ENCODE measurements around the gene NES. TPM values are rescaled to one million over a fixed set of nuclear protein-coding genes. Genes with fewer than 3 reads are reported as not detected.
A peak's percentile ranks its signal among the peaks of the same experiment; 100 is the strongest.

NES gene
- polyA plus RNA-seq, 1 of the 3 experiments (the other 2 are of a cell fraction), result 15.8 TPM

- Histone ChIP-seq H3K36me3 (replicated peaks in 1 of 2; ENCODE audit: control insufficient read depth in 1 of 2, insufficient read depth in 2 of 2, low read length in 1 of 2) (peaks cover 0 to 18% of the 10 kb centered on the region in 2 experiments), H3K4me2 (peak overlapping the region; percentile 89; the same call in 1 of the 2 replicates), H4K20me1 (ENCODE audit: insufficient read depth) (no peaks in the 10 kb centered on the region), H3K4me1 (ENCODE audit: control insufficient read depth in 1 of 2, insufficient read depth in 2 of 2, low read depth in 1 of 2, low read length in 1 of 2) (peaks cover 52 to 75% of the 10 kb centered on the region in 2 experiments), H3K9ac (no peak overlapping the region), H3K9me3 (no peaks in the 10 kb centered on the region), H3F3A (replicated peaks; ENCODE audit: insufficient read depth) (peaks cover 20% of the 10 kb centered on the region), H2AFZ (ENCODE audit: low read depth) (no peak overlapping the region), H3K79me2 (ENCODE audit: insufficient read depth) (no peaks in the 10 kb centered on the region), H3K4me3 (ENCODE audit: low read depth in 2 of 2, low read length in 1 of 2) (peak overlapping the region in 1 of 2 experiments; percentile 54; a peak in 2 of 4 replicates), H3K9me2 (no peaks in the 10 kb centered on the region), H3K27me3 (ENCODE audit: insufficient read depth) (no peaks in the 10 kb centered on the region), H3K27ac (ENCODE audit: low read depth in 2 of 2, low read length in 1 of 2) (peak overlapping the region in 1 of 2 experiments; percentile 98; a peak in 2 of 4 replicates)
- ChIA-PET POLR2A (interaction anchor here (1.6 to 5.3 kb wide), 3 partner anchors 9 to 27 kb away, joined by 5 to 57 read pairs (median 6); partner anchors contain the start of gene NES), CTCF (interaction anchor here (1.3 to 45.5 kb wide), 4 partner anchors 8 to 156 kb away, joined by 3 to 2702 read pairs (median 1353); partner anchors contain the start of genes CRABP2, ISG20L2, METTL25B and NES)
- TF ChIP-seq CHD2 (IDR thresholded peaks at IDR 0.05; ENCODE audit: low read length, partially characterized antibody) (no peak), PBX3 (IDR thresholded peaks at IDR 0.05) (no peak), ZBTB33 (IDR thresholded peaks at IDR 0.05; ENCODE audit: borderline replicate concordance, low read depth) (no peak), JUND (IDR thresholded peaks at IDR 0.05) (no peak), TEAD4 (IDR thresholded peaks at IDR 0.05; ENCODE audit: borderline replicate concordance, insufficient read depth) (no peak), CTCF (IDR thresholded peaks at IDR 0.05) (0 out of 2 replicates have a peak, but pooled peaks have one; percentile 17), EP300 (IDR thresholded peaks at IDR 0.05; ENCODE audit: borderline replicate concordance in 1 of 2, low read depth in 1 of 2, low read length in 1 of 2) (no peak), RAD21 (IDR thresholded peaks at IDR 0.05; ENCODE audit: low read length) (peak; percentile 13; the same call in 1 of the 2 replicates), RXRA (IDR thresholded peaks at IDR 0.05; ENCODE audit: borderline replicate concordance, low read depth) (no peak), FOXJ3 (CRISPR knock-in tag; IDR thresholded peaks at IDR 0.05) (no peak), TCF12 (IDR thresholded peaks at IDR 0.05) (peak; percentile 49), EZH2phosphoT487 (IDR thresholded peaks at IDR 0.05; ENCODE audit: borderline replicate concordance, low read depth) (no peak), POLR2AphosphoS5 (IDR thresholded peaks at IDR 0.05; ENCODE audit: low read depth, low read length) (no peak), USF1 (IDR thresholded peaks at IDR 0.05; ENCODE audit: borderline replicate concordance, low read depth) (no peak), MXI1 (IDR thresholded peaks at IDR 0.05; ENCODE audit: low read depth, low read length) (peak; percentile 58; the same call in 1 of the 2 replicates), RCOR1 (IDR thresholded peaks at IDR 0.05; ENCODE audit: low read length) (no peak), MAX (IDR thresholded peaks at IDR 0.05; ENCODE audit: low read depth) (0 out of 2 replicates have a peak, but pooled peaks have one; percentile 26), SIN3A (IDR thresholded peaks at IDR 0.05; ENCODE audit: borderline replicate concordance, low read depth, low read length) (no peak), SMC3 (IDR thresholded peaks at IDR 0.05; ENCODE audit: low read depth, low read length) (no peak), MEF2A (IDR thresholded peaks at IDR 0.05; ENCODE audit: borderline replicate concordance, low read depth) (no peak), ELF1 (IDR thresholded peaks at IDR 0.05) (no peak)
- DNase-seq, result peak; percentile 72
- WGBS (ENCODE audit: low lambda C conversion rate), result 32% methylated on average over 4 of the region's 4 CpGs
Observed at GRCh38 chr1:156703741-156704140, 26.5 kb upstream of the NES start.

Measured in SK-N-SH (cell line).